Transverse colon (tissue), 4 donors: ENCODE data around the gene TMEM201. TPM values are rescaled to one million over a fixed set of nuclear protein-coding genes. Genes with fewer than 3 reads are reported as not detected.
"Not testable (repeated sequence)": the region's sequence is repeated elsewhere in the genome, so short reads cannot be mapped to it uniquely, and the experiment has no call there.

Source experiments
- DNase-seq: peaks from one replicate; pipeline ENCODE4 v3.0.0-alpha.2; 2019
- H3K27ac ChIP-seq, 4 donors: fragments of 200-600 bp; sonication (generic); 2 replicates each; pipeline ENCODE4 v1.5.1; 2016 to 2018; ENCODE audit warnings: inconsistent platforms in 4 of 4
- H3K27me3 ChIP-seq: fragments of 200-600 bp; sonication (generic); 2 replicates; pipeline ENCODE4 v1.5.1; 2017; ENCODE audit warnings: inconsistent platforms
- H3K36me3 ChIP-seq, 4 donors: fragments of 200-600 bp; sonication (generic); 2 replicates each; pipeline ENCODE4 v1.5.1; 2017 to 2019; ENCODE audit warnings: inconsistent platforms in 4 of 4
- H3K4me1 ChIP-seq, 4 donors: fragments of 200-600 bp; sonication (generic); 2 replicates each; pipeline ENCODE4 v1.5.1; 2017 to 2020; ENCODE audit warnings: inconsistent platforms in 4 of 4
- H3K4me3 ChIP-seq, 4 donors: fragments of 200-600 bp; sonication (generic); 1 replicate in 1 of 4; 2 replicates in 3 of 4; pipeline versions ENCODE4 v1.5.1 to v1.6.1; 2017 to 2019; ENCODE audit warnings: inconsistent platforms in 4 of 4
- H3K9me3 ChIP-seq, 2 donors: fragments of 200-600 bp; sonication (generic); 2 replicates each; pipeline ENCODE4 v1.5.1; 2017 to 2019; ENCODE audit warnings: inconsistent platforms in 2 of 2
- EP300 ChIP-seq: sonication (generic); formaldehyde crosslinking; IDR thresholded peaks from one replicate; pipeline ENCODE4 v1.6.1; 2017; ENCODE audit warnings: antibody characterized with exemption, low read depth
- POLR2A ChIP-seq: fragments of 450-650 bp; IDR thresholded peaks from one replicate; pipeline ENCODE4 v1.6.1; 2016; ENCODE audit warnings: antibody characterized with exemption, mild to moderate bottlenecking, moderate library complexity
- POLR2AphosphoS5 ChIP-seq, 3 donors: sonication (generic); formaldehyde crosslinking; IDR thresholded peaks; one replicate each; pipeline ENCODE4 v1.6.1; 2016; ENCODE audit warnings: antibody characterized with exemption in 3 of 3
- WGBS, 2 donors: methylation state at CpG; one replicate each; pipeline ENCODE4 v1.1.5; 2018; ENCODE audit warnings: low coverage in 1 of 2; 5-methylcytosine and 5-hydroxymethylcytosine counted together
- in situ Hi-C, 4 donors: fragments of 200-750 bp; cut with MboI; loops; one replicate each; pipeline versions ENCODE4 v1.15.0 to v1.15.1; 2017; ENCODE audit warnings: low sequenced_read_pairs in 3 of 4, low pct_ligation_motif_present in 1 of 4, low pct_unique_long_range_greater_than_20kb in 1 of 4
- intact Hi-C: fragments of 100-400 bp; cut with DNase I; formaldehyde crosslinking; loops from one replicate; pipeline ENCODE4 v1.15.1; 2023; ENCODE audit warnings: low total_unique reads
- total RNA-seq, 4 donors: library from RNA; depleted of rRNA; stranded (reverse); fragments of >200 nt; gene quantifications; one replicate each; pipeline ENCODE4 v1.1.0, GENCODE V29; 2016
- TF ChIP-seq, protein P1 (sequence below), 5 experiments: fragments of 200-600 bp in 3 of 5; fragments of 450-650 bp in 2 of 5; sonication (generic) in 3 of 5; IDR thresholded peaks; 1 replicate in 2 of 5; 2 replicates in 3 of 5; pipeline ENCODE4 v1.5.1; 2016 to 2017; ENCODE audit warnings: antibody characterized with exemption in 5 of 5, inconsistent platforms in 3 of 5, mild to moderate bottlenecking in 2 of 5, moderate library complexity in 1 of 5

Gene TMEM201
- total RNA-seq, 4 donors from 2014 or later = 2.6 to 19.7 (median 6.0) TPM

DNA sequence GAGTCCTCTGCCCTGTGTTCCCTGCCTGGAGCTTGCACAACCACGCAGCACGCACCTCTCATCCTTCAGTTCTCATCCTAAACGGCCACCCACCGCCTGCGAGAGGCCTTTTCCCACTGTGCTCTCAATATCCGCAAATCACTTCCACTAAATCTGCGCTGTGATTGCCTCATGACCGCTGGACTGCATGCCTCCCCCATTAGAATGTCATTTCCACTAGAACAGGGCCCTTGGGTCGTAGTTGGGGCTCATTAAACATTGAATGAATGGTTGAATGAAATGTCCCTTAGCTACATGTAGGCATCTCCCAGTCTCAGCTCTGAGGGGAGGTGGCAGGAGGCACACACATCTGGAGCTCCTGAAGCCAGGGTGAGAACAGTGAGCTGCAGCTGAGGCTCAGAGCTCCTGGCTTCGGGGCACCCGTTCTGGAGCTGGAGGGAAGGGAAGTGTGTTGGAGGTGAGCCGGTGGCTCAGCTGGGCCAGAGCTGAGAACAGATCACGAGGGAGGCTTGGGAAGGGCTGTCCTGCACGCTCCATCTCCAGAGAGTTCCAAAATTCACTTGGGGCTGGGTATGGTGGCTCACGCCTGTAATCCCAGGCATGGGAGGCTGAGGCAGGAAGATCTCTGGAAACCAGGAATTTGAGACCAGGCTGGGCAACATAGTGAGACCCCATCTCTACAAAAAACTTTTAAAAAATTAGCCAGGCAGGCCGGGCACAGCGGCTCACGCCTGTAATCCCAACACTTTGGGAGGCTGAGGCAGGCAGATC, 30.4 kb downstream of the TMEM201 start:
- in situ Hi-C loops (no loop called here), intact Hi-C loops (no loop called here)
- Histone ChIP-seq H3K9me3 (no peaks in the 10 kb centered on the region), H3K27ac (no peak overlapping the region), H3K4me3 (no peak overlapping the region), H3K27me3 (peaks cover 27% of the 10 kb centered on the region), H3K4me1 (no peaks in the 10 kb centered on the region), H3K36me3 (no peaks in the 10 kb centered on the region)
- WGBS, 2 donors = 73% methylated on average over 18 of the region's 18 CpGs; no CpG with 5 or more reads in 1 of the 2 donors
- no peak for DNase-seq
- TF ChIP-seq POLR2AphosphoS5 (IDR thresholded peaks at IDR 0.05) = no peak
- TF ChIP-seq, protein P1, sequence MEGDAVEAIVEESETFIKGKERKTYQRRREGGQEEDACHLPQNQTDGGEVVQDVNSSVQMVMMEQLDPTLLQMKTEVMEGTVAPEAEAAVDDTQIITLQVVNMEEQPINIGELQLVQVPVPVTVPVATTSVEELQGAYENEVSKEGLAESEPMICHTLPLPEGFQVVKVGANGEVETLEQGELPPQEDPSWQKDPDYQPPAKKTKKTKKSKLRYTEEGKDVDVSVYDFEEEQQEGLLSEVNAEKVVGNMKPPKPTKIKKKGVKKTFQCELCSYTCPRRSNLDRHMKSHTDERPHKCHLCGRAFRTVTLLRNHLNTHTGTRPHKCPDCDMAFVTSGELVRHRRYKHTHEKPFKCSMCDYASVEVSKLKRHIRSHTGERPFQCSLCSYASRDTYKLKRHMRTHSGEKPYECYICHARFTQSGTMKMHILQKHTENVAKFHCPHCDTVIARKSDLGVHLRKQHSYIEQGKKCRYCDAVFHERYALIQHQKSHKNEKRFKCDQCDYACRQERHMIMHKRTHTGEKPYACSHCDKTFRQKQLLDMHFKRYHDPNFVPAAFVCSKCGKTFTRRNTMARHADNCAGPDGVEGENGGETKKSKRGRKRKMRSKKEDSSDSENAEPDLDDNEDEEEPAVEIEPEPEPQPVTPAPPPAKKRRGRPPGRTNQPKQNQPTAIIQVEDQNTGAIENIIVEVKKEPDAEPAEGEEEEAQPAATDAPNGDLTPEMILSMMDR (IDR thresholded peaks at IDR 0.05) = no peak
- TF ChIP-seq POLR2A = no peak
- no peak for TF ChIP-seq EP300

DNA sequence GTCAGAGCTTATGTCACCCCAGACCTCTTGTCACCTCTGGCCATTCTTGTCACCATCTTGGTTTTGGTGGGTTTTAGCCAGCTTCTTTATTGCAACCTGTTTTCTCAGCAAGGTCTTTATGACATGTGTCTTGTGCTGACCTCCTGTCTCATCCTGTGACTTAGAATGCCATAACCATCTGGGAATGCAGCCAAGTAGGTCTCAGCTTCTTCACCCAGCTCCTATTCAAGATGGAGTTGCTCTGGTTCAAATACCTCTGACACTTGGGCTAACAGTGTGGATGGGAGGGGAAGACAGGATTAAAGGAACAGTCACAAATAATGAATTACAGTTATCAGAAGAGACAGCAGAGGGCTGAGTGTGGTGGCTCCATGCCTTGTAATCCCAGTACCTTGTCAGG, 32.3 kb downstream of the TMEM201 start:
- in situ Hi-C loops = loop anchor here in 1 of 4 donors (10.0 kb wide), 1 partner anchor 244 kb away; no protein-coding TSS in a partner anchor
- Histone ChIP-seq H3K36me3 (no peaks in the 10 kb centered on the region), H3K9me3 (no peaks in the 10 kb centered on the region), H3K27ac (no peak overlapping the region), H3K27me3 (peaks cover 31% of the 10 kb centered on the region), H3K4me1 (peaks cover 0 to under 1% (median 0%) of the 10 kb centered on the region in 4 donors), H3K4me3 (no peak overlapping the region)
- TF ChIP-seq EP300 (no peak), POLR2AphosphoS5 (IDR thresholded peaks at IDR 0.05) (no peak), POLR2A (no peak)
- TF ChIP-seq, protein P1 (IDR thresholded peaks at IDR 0.05) = no peak
- intact Hi-C loops = no loop called here
- DNase-seq = no peak

DNA sequence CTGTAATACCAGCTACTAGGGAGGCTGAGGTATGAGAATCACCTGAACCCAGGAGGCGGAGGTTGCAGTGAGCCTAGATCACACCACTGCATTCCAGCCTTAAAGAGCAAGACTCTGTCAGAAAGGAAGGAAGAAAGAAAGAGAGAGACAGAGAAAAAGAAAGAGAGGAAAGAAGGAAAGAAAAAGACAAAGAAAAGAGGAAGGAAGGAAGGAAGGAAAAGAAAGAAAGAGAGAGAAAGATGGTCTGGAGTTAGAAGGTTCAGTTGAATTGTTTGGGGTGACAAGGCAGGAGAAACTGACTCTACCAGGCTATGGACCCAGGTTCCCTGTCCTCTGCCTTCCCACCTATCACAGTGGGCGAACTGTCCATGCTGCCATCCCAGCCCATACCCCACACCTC, 35.4 kb downstream of the TMEM201 start:
- Histone ChIP-seq H3K4me3 (no peak overlapping the region), H3K36me3 (no peaks in the 10 kb centered on the region), H3K27ac (no peak overlapping the region), H3K27me3 (peaks cover 8% of the 10 kb centered on the region), H3K4me1 (peaks cover 0 to 14% (median 4%) of the 10 kb centered on the region in 4 donors), H3K9me3 (no peaks in the 10 kb centered on the region)
- in situ Hi-C loops = loop anchor here in 1 of 4 donors (10.0 kb wide), 1 partner anchor 241 kb away; no protein-coding TSS in a partner anchor
- no peak for DNase-seq
- no peak for TF ChIP-seq POLR2A
- TF ChIP-seq, protein P1 (IDR thresholded peaks at IDR 0.05) = no peak
- TF ChIP-seq POLR2AphosphoS5 (IDR thresholded peaks at IDR 0.05) = no peak
- TF ChIP-seq EP300 = no peak
- WGBS, 2 donors = 67 to 89% methylated on average over 1 to 2 of the region's 2 CpGs
- intact Hi-C loops = no loop called here

DNA sequence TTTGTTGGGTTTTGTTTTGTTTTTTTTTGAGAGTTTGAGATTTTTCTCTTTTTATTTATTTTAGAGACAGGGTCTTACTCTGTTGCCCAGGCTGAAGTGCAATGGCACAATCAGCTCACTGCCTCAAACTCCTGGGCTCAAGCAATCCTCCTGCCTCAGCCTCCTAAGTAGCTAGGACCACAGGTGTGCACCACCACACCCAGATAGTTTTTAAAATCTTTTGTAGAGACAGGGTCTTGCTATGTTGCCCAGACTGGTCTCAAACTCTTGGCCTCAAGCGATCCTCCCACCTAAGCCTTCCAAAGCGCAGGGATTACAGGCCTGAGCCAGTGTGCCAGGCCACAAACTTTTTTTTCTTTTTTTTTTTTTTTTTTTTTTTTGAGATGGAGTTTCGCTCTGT, 36.3 kb downstream of the TMEM201 start:
- 97 to 100% methylated on average over 2 to 3 of the region's 3 CpGs for WGBS, 2 donors
- H3K27ac ChIP-seq, H3K9me3 ChIP-seq, H3K27me3 ChIP-seq, H3K4me3 ChIP-seq, H3K36me3 ChIP-seq, intact Hi-C loops, DNase-seq: not testable (repeated sequence)
- H3K4me1 ChIP-seq = peaks cover 0 to 14% (median 4%) of the 10 kb centered on the region in 4 donors
- in situ Hi-C loops = loop anchor here in 1 of 4 donors (10.0 kb wide), 1 partner anchor 240 kb away; no protein-coding TSS in a partner anchor
